Naive thymus-derived CD4-positive, alpha-beta T cell (primary cell): ENCODE measurements around the gene SAMM50. TPM values are rescaled to one million over a fixed set of nuclear protein-coding genes. Genes with fewer than 3 reads are reported as not detected.

Experiments used
- ATAC-seq: fragments of 150-1000 bp; cut with Tn5 transposase; 2 replicates; pipeline ENCODE4 v1.10.0; 2021; ENCODE audit warnings: mild to moderate bottlenecking, moderate library complexity
- CTCF ChIA-PET: fragments of 350-600 bp; sonication (Branson Sonifier 250); formaldehyde crosslinking; loops from one replicate; lab custom pipeline; 2021; ENCODE audit warnings: antibody characterized with exemption; lab: Charles Lee
- POLR2A ChIA-PET: fragments of 350-600 bp; sonication (Branson Sonifier 250); formaldehyde crosslinking; loops from one replicate; lab custom pipeline; 2021; ENCODE audit warnings: antibody characterized with exemption, inconsistent platforms; lab: Charles Lee
- DNase-seq, 9 donors: peaks; one replicate each; pipeline versions ENCODE4 v3.0.0 to v3.0.0-alpha.2; 2020 to 2022; ENCODE audit warnings: mixed read lengths in 1 of 9
- H3K27ac ChIP-seq: one replicate; pipeline ENCODE4 v1.7.0; 2013; ENCODE audit warnings: mild to moderate bottlenecking, low read depth, low read length, moderate library complexity
- H3K27me3 ChIP-seq, 2 donors: one replicate each; pipeline ENCODE4 v1.7.0; 2013; ENCODE audit warnings: low read length in 2 of 2, mild to moderate bottlenecking in 2 of 2, moderate library complexity in 2 of 2; ENCODE audit not compliant: control insufficient read depth in 2 of 2, insufficient read depth in 2 of 2
- H3K36me3 ChIP-seq, 3 experiments: 1 replicate in 2 of 3; 2 replicates in 1 of 3; pipeline ENCODE4 v1.7.0; 2013; ENCODE audit warnings: low read length in 3 of 3, mild to moderate bottlenecking in 3 of 3, moderate library complexity in 1 of 3; ENCODE audit not compliant: insufficient read depth in 3 of 3, control insufficient read depth in 2 of 3
- H3K4me1 ChIP-seq, 2 donors: one replicate each; pipeline ENCODE4 v1.7.0; 2013; ENCODE audit warnings: low read length in 2 of 2, mild to moderate bottlenecking in 2 of 2, moderate library complexity in 1 of 2; ENCODE audit not compliant: control insufficient read depth in 2 of 2, insufficient read depth in 2 of 2
- H3K4me3 ChIP-seq: 2 replicates; pipeline ENCODE4 v1.7.0; 2013; ENCODE audit warnings: mild to moderate bottlenecking, low read length
- H3K9me3 ChIP-seq, 3 experiments: 1 replicate in 2 of 3; 2 replicates in 1 of 3; pipeline ENCODE4 v1.7.0; 2013; ENCODE audit warnings: low read length in 3 of 3; ENCODE audit not compliant: control insufficient read depth in 2 of 3
- H3K27ac Mint-ChIP-seq, 9 donors: one replicate each; pipeline ENCODE4 v1.8.0; 2020 to 2022; ENCODE audit warnings: mixed read lengths in 9 of 9, mild to moderate bottlenecking in 8 of 9, moderate library complexity in 5 of 9, inconsistent platforms in 2 of 9
- H3K27me3 Mint-ChIP-seq, 5 donors: one replicate each; pipeline ENCODE4 v1.8.0; 2021 to 2022; ENCODE audit warnings: mixed read lengths in 5 of 5, mild to moderate bottlenecking in 1 of 5
- H3K36me3 Mint-ChIP-seq, 5 donors: one replicate each; pipeline ENCODE4 v1.8.0; 2020 to 2022; ENCODE audit warnings: mixed read lengths in 5 of 5, mild to moderate bottlenecking in 3 of 5, inconsistent platforms in 1 of 5
- H3K4me1 Mint-ChIP-seq, 7 donors: one replicate each; pipeline ENCODE4 v1.8.0; 2020 to 2022; ENCODE audit warnings: mixed read lengths in 7 of 7, mild to moderate bottlenecking in 3 of 7, inconsistent platforms in 1 of 7
- H3K4me3 Mint-ChIP-seq, 10 donors: one replicate each; pipeline ENCODE4 v1.8.0; 2020 to 2022; ENCODE audit warnings: mild to moderate bottlenecking in 10 of 10, mixed read lengths in 10 of 10, moderate library complexity in 6 of 10, inconsistent platforms in 2 of 10
- H3K9me3 Mint-ChIP-seq, 11 donors: one replicate each; pipeline ENCODE4 v1.8.0; 2020 to 2022; ENCODE audit warnings: mixed read lengths in 11 of 11, mild to moderate bottlenecking in 4 of 11, inconsistent platforms in 1 of 11, moderate library complexity in 1 of 11
- intact Hi-C, 2 donors: fragments of 100-400 bp; cut with micrococcal nuclease; formaldehyde crosslinking; loops; one replicate each; pipeline ENCODE4 v1.15.1; 2023
- polyA plus RNA-seq, 2 donors: library from polyadenylated mRNA; unstranded; fragments of 300-500 nt; fragmentation: Illumina TruSeq; gene quantifications; one replicate each; pipeline ENCODE4 v1.2.3, GENCODE V29; 2021
- total RNA-seq, 6 experiments: library from RNA in 5 of 6; stranded (reverse) in 5 of 6; gene quantifications; 1 replicate in 5 of 6; 2 replicates in 1 of 6; pipeline ENCODE4 v1.2.3 and lab custom pipeline; 2021 to 2026

SAMM50 gene
- total RNA-seq (10 to 100 TPM; 25.9 to 47.1 (median 34.0) TPM), polyA plus RNA-seq (10 to 100 TPM; 61.7 to 62.3 TPM), total RNA-seq (lab: John Stamatoyannopoulos, UW) (19.9 reads per million, percentile 50 among the genes with 10 or more reads in this experiment)

GRCh38 chr22:43955040-43955882, at the start of gene SAMM50:
Gene SAMM50 (plus strand): TSS chr22:43955442. CDS start chr22:43955578, 136 bp downstream.
- peaks cover 30 to 58% (median 46%) of the 10 kb centered on the region in 7 donors for H3K4me1 Mint-ChIP-seq
- POLR2A ChIA-PET: interaction anchor here (0.6 to 1.4 kb wide), 6 partner anchors 14 to 1217 kb away, joined by 3 to 5 read pairs (median 3); partner anchors contain the start of genes PARVG and PNPLA3

DNA sequence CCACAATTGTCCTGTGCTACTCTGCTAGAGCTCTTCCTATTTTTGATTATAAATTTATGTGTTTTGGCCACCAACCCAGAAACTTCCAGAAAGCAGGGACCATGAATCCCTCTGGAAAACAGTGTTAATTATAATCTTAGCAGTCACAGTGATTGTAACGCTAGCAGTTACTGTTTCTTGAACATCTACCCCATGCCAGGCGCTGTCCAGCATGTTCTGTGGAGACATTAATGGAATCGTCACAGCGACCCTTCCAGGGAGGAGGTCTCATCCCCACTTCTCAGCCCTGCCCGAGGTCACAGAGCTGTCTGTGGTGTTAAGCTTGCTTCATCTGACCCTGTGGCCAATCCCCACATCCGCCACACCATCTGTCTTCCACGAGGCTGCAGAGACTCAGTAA, 49.6 kb upstream of the SAMM50 start:
- Histone ChIP-seq H3K27me3 (no peaks in the 10 kb centered on the region), H3K27ac (no peak overlapping the region), H3K9me3 (no peaks in the 10 kb centered on the region), H3K36me3 (no peaks in the 10 kb centered on the region), H3K4me1 (no peaks in the 10 kb centered on the region), H3K4me3 (no peak overlapping the region)
- intact Hi-C loops: no loop called here
- DNase-seq (no peak), ATAC-seq (no peak)
- H3K9me3 Mint-ChIP-seq: no peaks in the 10 kb centered on the region
- H3K4me1 Mint-ChIP-seq: peaks cover 0 to 4% (median 0%) of the 10 kb centered on the region in 7 donors
- peaks cover 0 to 24% (median 2%) of the 10 kb centered on the region in 5 donors for H3K27me3 Mint-ChIP-seq
- no peaks in the 10 kb centered on the region for H3K36me3 Mint-ChIP-seq
- ChIA-PET POLR2A (no interaction called here), CTCF (no interaction called here)
- H3K27ac Mint-ChIP-seq: no peak overlapping the region
- H3K4me3 Mint-ChIP-seq: no peak overlapping the region

More at GRCh38 chr22:43955040-43955882, at the start of gene SAMM50:
- peak within 1 kb of the TSS; percentile 90 to 100 (median 97) for H3K4me3 Mint-ChIP-seq
- H3K36me3 Mint-ChIP-seq: peaks cover 0 to 4% (median 3%) of the 10 kb centered on the region in 5 donors
- Histone ChIP-seq H3K4me3 (peak within 1 kb of the TSS; percentile 76), H3K4me1 (peaks cover 9 to 13% of the 10 kb centered on the region in 2 donors), H3K36me3 (peaks cover 0 to 9% (median 0%) of the 10 kb centered on the region in 3 experiments), H3K27ac (peak within 1 kb of the TSS; percentile 88), H3K27me3 (peaks cover 0 to 4% of the 10 kb centered on the region in 2 donors), H3K9me3 (no peaks in the 10 kb centered on the region)
- intact Hi-C loops: loop anchor here (1.0 kb wide), 6 partner anchors 32 to 746 kb away; partner anchors contain the start of genes PARVB (in 1 of the 2), PNPLA3 (in 1 of the 2) and RTL6 (in 1 of the 2)
- peak; percentile 77 to 93 (median 88) for DNase-seq
- peaks cover 0 to 1% (median 0%) of the 10 kb centered on the region in 11 donors for H3K9me3 Mint-ChIP-seq
- peaks cover 0 to 6% (median 4%) of the 10 kb centered on the region in 5 donors for H3K27me3 Mint-ChIP-seq
- ATAC-seq: peak; percentile 98
- peak within 1 kb of the TSS; percentile 86 to 97 (median 94) for H3K27ac Mint-ChIP-seq
- CTCF ChIA-PET: interaction anchor here (1.8 kb wide), 1 partner anchor 38 kb away, joined by 5 read pairs; no protein-coding TSS in a partner anchor

DNA sequence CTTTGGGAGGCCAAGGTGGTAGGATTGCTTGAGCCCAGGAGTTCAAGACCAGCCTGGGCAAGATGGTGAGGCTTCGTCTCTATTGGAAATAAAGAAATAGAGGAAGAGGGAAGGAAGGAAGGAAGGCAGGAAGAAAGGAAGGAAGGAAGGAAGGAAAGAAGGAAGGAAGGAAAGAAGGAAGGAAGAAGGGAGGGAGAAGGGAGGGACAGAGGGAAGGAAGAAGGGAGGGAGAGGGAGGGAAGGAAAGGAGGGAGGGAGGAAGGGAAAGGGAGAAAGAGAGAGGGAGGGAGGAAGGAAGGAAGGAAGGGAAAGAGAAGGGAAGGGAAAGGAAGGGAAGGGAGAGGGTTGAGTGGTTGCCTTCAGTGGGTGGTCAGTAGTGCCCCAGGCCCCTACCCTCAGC, 45.5 kb upstream of the SAMM50 start:
- H3K27ac Mint-ChIP-seq: no peak overlapping the region
- no peak for DNase-seq
- ChIA-PET POLR2A (no interaction called here), CTCF (no interaction called here)
- ATAC-seq: no peak
- H3K4me3 ChIP-seq: no peak overlapping the region
- intact Hi-C loops: no loop called here
- H3K9me3 Mint-ChIP-seq: peaks cover 0 to 1% (median 0%) of the 10 kb centered on the region in 11 donors
- H3K4me3 Mint-ChIP-seq: peak overlapping the region in 1 of 10 donors; percentile 44
- no peaks in the 10 kb centered on the region for H3K36me3 ChIP-seq
- H3K4me1 ChIP-seq: no peaks in the 10 kb centered on the region
- H3K36me3 Mint-ChIP-seq: no peaks in the 10 kb centered on the region
- H3K27ac ChIP-seq: no peak overlapping the region
- H3K9me3 ChIP-seq: no peaks in the 10 kb centered on the region
- no peaks in the 10 kb centered on the region for H3K4me1 Mint-ChIP-seq
- H3K27me3 Mint-ChIP-seq: peaks cover 6 to 28% (median 13%) of the 10 kb centered on the region in 5 donors
- H3K27me3 ChIP-seq: no peaks in the 10 kb centered on the region

DNA sequence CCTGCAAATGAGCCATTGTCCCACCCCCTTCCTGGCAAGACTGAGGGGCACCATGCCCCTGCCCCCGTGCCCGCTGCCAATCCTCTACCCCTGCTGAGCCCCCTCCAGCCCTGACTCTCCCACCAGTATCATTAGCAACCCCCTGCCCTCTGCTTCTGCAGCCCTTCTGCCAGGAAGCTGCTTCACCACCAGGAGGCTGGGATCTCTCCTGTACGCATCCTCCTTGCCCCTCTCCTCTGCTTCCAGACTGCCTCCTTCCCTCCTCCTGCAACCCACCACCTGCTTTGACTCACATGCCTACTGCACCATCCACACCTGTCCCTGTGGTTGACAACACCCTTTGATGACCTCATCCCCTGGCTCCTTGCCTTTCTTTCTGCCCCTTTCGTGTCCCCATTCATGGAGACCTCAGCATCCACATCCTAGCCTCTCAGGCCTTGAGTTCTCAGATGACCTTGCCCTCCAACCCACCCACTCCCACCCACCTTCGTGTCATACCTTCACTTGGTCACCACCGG, 45.0 kb upstream of the SAMM50 start:
- ChIA-PET CTCF (interaction anchor here (0.6 to 0.7 kb wide), 2 partner anchors 32 to 109 kb away, joined by 3 read pairs; no protein-coding TSS in a partner anchor), POLR2A (interaction anchor here (0.8 kb wide), 1 partner anchor 9 kb away, joined by 3 read pairs; no protein-coding TSS in a partner anchor)
- no peaks in the 10 kb centered on the region for H3K27me3 ChIP-seq
- ATAC-seq (no peak), DNase-seq (no peak)
- no peaks in the 10 kb centered on the region for H3K9me3 ChIP-seq
- Mint-ChIP-seq H3K4me3 (no peak overlapping the region), H3K4me1 (no peaks in the 10 kb centered on the region), H3K27me3 (peaks cover 6 to 28% (median 13%) of the 10 kb centered on the region in 5 donors), H3K36me3 (no peaks in the 10 kb centered on the region), H3K27ac (no peak overlapping the region), H3K9me3 (peaks cover 0 to 1% (median 0%) of the 10 kb centered on the region in 11 donors)
- no peaks in the 10 kb centered on the region for H3K36me3 ChIP-seq
- no peaks in the 10 kb centered on the region for H3K4me1 ChIP-seq
- intact Hi-C loops: no loop called here
- H3K27ac ChIP-seq: no peak overlapping the region
- no peak overlapping the region for H3K4me3 ChIP-seq

GRCh38 chr22:43911351-43911750, 43.9 kb upstream of the SAMM50 start:
- Mint-ChIP-seq H3K27ac (no peak overlapping the region), H3K4me3 (no peak overlapping the region)
- POLR2A ChIA-PET: no interaction called here

DNA sequence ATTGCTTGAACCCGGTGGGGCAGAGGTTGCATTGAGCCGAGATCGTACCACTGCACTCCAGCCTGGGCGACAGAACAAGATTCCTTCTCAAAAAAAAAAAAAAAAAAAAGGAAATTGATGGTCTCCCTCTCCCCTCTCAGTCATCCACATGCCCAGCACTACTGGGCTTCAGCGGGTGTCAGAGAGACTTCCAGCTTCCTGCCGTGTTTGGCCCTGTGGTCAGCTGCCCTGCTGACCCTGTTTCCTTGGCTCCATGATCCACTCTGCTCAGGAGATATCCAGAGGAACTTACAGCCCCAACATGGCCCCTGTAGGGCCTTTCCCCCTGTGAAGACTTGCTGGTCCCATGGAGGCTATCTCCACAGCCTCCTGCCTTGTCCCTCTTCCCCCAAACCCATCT, 37.7 kb upstream of the SAMM50 start:
- DNase-seq: no peak
- Mint-ChIP-seq H3K9me3 (peaks cover 0 to 3% (median 0%) of the 10 kb centered on the region in 11 donors), H3K27me3 (peaks cover 11 to 24% (median 16%) of the 10 kb centered on the region in 5 donors), H3K27ac (no peak overlapping the region), H3K4me1 (no peaks in the 10 kb centered on the region), H3K4me3 (no peak overlapping the region), H3K36me3 (no peaks in the 10 kb centered on the region)
- CTCF ChIA-PET: no interaction called here
- H3K4me3 ChIP-seq: no peak overlapping the region
- H3K9me3 ChIP-seq: no peaks in the 10 kb centered on the region
- intact Hi-C loops: no loop called here
- ATAC-seq: no peak
- H3K4me1 ChIP-seq: no peaks in the 10 kb centered on the region
- H3K36me3 ChIP-seq: no peaks in the 10 kb centered on the region
- H3K27me3 ChIP-seq: no peaks in the 10 kb centered on the region
- no peak overlapping the region for H3K27ac ChIP-seq
- POLR2A ChIA-PET: no interaction called here

More at GRCh38 chr22:43911351-43911750, 43.9 kb upstream of the SAMM50 start:
- intact Hi-C loops: no loop called here
- H3K4me3 ChIP-seq: no peak overlapping the region
- DNase-seq (no peak), ATAC-seq (no peak)
- H3K36me3 ChIP-seq: no peaks in the 10 kb centered on the region
- no peak overlapping the region for H3K27ac ChIP-seq
- no peaks in the 10 kb centered on the region for H3K9me3 ChIP-seq
- peaks cover 0 to 1% (median 0%) of the 10 kb centered on the region in 11 donors for H3K9me3 Mint-ChIP-seq
- H3K27me3 ChIP-seq: no peaks in the 10 kb centered on the region
- no peaks in the 10 kb centered on the region for H3K36me3 Mint-ChIP-seq
- peaks cover 6 to 23% (median 13%) of the 10 kb centered on the region in 5 donors for H3K27me3 Mint-ChIP-seq
- CTCF ChIA-PET: no interaction called here
- no peaks in the 10 kb centered on the region for H3K4me1 Mint-ChIP-seq
- H3K4me1 ChIP-seq: no peaks in the 10 kb centered on the region
